ENCODE results near the gene KRT79. TPM values are rescaled to one million over a fixed set of nuclear protein-coding genes. Genes with fewer than 3 reads are reported as not detected.

KRT79 gene
- total and polyA plus RNA-seq, 11 donors, result 0.24 TPM; not detected in 10

DNA sequence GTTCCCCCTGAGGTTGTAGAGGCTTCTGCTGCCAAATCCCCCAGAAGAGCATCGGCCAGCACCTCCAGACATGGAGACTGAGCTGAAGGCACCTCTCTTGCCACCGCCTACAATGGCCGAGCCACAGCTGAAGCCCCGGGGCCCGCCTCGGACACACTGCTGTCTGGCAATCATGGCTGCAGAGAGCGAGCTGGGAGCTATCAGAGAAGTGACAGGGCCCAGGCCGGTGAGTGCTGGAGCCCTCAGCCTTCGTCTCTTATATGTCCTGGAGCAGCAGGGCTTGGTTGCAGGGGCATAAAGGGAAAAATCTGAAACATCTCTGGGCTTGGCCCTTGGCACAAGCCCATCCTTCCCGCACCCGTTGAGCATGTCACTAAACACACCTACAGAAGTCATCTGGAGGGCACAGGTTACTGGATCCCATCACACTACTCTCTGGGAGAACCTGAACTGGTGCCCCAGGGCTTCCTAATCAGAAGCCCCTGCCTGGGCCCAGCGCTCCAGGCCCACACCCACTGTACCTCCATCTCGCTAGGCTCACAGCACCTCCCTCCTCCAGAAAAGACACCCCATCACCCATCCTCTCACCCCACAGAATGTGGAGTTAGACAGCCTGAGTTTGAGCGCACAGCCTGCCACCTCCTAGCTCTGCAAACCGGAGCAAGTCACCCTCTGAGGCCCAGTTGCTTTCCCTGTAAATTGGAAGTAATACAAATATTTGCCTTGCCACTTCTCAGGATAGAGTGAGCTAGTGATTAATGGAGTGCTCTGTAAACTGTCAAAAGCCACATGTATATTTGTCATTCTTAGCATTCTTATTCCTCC lies 20.0 kb downstream of the KRT79 start, which contains the start of gene KRT4:
TSS of gene KRT4 (minus strand) at position 232 of the 825 bp plus-strand sequence. CDS start at position 174, 58 bp downstream.
- Histone ChIP-seq H3K9me3 (no peaks in the 10 kb centered on the region), H3K4me1 (no peaks in the 10 kb centered on the region), H3K36me3 (no peaks in the 10 kb centered on the region), H3K27ac (no peak within 1 kb of the TSS), H3K4me3 (no peak within 1 kb of the TSS), H3K27me3 (peaks cover 0 to 25% (median 0%) of the 10 kb centered on the region in 9 donors)
- DNase-seq (no peak), ATAC-seq (no peak)
- intact Hi-C loops (cut with DNase I), result no loop called here
- 56 to 76% (median 74%) methylated on average over 12 to 15 of the region's 15 CpGs for WGBS, 4 donors
- no peak for TF ChIP-seq POLR2A (IDR thresholded peaks at IDR 0.05)
- no peak for TF ChIP-seq CTCF (IDR thresholded peaks at IDR 0.05)

GRCh38 chr12:52813203-52813819 lies 20.8 kb downstream of the KRT79 start:
- H3K4me1 ChIP-seq, result no peaks in the 10 kb centered on the region
- 89 to 94% (median 90%) methylated on average over 7 to 10 of the region's 10 CpGs for WGBS, 4 donors
- ATAC-seq (no peak), DNase-seq (no peak)
- H3K27me3 ChIP-seq, result peaks cover 0 to 22% (median 0%) of the 10 kb centered on the region in 9 donors
- H3K36me3 ChIP-seq, result no peaks in the 10 kb centered on the region
- H3K27ac ChIP-seq, result no peak overlapping the region
- intact Hi-C loops (cut with DNase I), result no loop called here
- no peaks in the 10 kb centered on the region for H3K9me3 ChIP-seq
- H3K4me3 ChIP-seq, result no peak overlapping the region
- TF ChIP-seq POLR2A (IDR thresholded peaks at IDR 0.05) (no peak), CTCF (IDR thresholded peaks at IDR 0.05) (no peak)

- ATAC-seq (no peak), DNase-seq (no peak)
- Histone ChIP-seq H3K4me1 (no peaks in the 10 kb centered on the region), H3K27ac (no peak overlapping the region), H3K9me3 (no peaks in the 10 kb centered on the region), H3K36me3 (no peaks in the 10 kb centered on the region), H3K27me3 (peaks cover 0 to 16% (median 0%) of the 10 kb centered on the region in 9 donors), H3K4me3 (no peak overlapping the region)
- intact Hi-C loops (cut with DNase I), result no loop called here
- no peak for TF ChIP-seq POLR2A (IDR thresholded peaks at IDR 0.05)
- TF ChIP-seq CTCF (IDR thresholded peaks at IDR 0.05), result no peak
- 63 to 82% (median 71%) methylated on average over 3 of the region's 3 CpGs for WGBS, 4 donors
Measured at GRCh38 chr12:52812749-52813148, 21.4 kb downstream of the KRT79 start.

DNA sequence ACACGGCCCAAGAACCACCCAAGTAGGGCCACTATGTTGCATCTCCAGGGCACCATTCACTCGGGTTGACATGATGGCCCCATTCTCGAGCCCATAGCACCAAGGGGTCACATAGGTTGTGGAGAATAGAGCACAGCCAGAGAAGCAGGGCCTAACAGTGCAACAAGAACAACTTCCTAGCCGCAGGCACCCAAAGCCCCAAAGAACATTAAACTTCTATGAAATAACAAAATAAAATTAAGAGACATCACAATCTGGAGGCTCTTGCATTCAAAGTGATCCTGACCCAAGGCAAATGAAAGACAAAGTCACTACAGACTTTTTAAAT lies 22.1 kb downstream of the KRT79 start:
- intact Hi-C loops (cut with DNase I), result no loop called here
- H3K27ac ChIP-seq, result no peak overlapping the region
- 62 to 83% (median 73%) methylated on average over 4 of the region's 4 CpGs for WGBS, 4 donors
- peaks cover 0 to 15% (median 0%) of the 10 kb centered on the region in 9 donors for H3K27me3 ChIP-seq
- H3K4me1 ChIP-seq, result no peaks in the 10 kb centered on the region
- H3K36me3 ChIP-seq, result no peaks in the 10 kb centered on the region
- H3K4me3 ChIP-seq, result no peak overlapping the region
- TF ChIP-seq POLR2A (IDR thresholded peaks at IDR 0.05), result no peak
- no peak for TF ChIP-seq CTCF (IDR thresholded peaks at IDR 0.05)
- no peak for DNase-seq
- ATAC-seq, result no peak
- H3K9me3 ChIP-seq, result no peaks in the 10 kb centered on the region

Data from heart left ventricle (tissue), 16 donors.